ENCODE measurements around the gene IWS1. TPM values are rescaled to one million over a fixed set of nuclear protein-coding genes. Genes with fewer than 3 reads are reported as not detected.

IWS1 gene
- total RNA-seq, 1 experiment from 2014 or later, result 70.5 TPM

DNA sequence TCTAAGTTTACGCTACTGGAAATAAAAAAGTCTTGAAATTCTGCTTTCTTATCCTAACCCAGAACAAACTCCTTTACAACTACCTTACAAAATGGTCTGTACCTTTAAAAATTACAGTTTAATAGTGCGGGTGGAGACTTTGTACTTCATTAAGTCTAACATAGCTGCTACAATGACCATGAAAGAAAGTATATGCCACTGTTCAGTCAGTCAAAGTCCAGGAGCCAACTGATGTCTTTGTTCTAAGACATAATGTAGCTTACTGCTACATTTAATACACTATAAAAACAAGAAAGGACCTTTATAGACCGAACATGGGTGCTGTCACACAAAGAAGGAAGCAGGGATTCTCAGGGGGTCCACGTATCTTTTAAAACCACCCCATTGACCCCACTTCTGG lies 36.0 kb downstream of the IWS1 start:
- Mint-ChIP-seq H3K36me3 (peaks cover 83% of the 10 kb centered on the region), H3K4me3 (no peak overlapping the region), H3K9me3 (no peaks in the 10 kb centered on the region), H3K4me1 (no peaks in the 10 kb centered on the region), H3K27me3 (ENCODE audit: low read depth) (no peaks in the 10 kb centered on the region), H3K27ac (no peak overlapping the region)
- POLR2A ChIA-PET, result no interaction called here
- CTCF ChIA-PET, result interaction anchor here (1.4 kb wide), 1 partner anchor 101 kb away, joined by 5 read pairs; no protein-coding TSS in a partner anchor
- TF ChIP-seq, protein P1, sequence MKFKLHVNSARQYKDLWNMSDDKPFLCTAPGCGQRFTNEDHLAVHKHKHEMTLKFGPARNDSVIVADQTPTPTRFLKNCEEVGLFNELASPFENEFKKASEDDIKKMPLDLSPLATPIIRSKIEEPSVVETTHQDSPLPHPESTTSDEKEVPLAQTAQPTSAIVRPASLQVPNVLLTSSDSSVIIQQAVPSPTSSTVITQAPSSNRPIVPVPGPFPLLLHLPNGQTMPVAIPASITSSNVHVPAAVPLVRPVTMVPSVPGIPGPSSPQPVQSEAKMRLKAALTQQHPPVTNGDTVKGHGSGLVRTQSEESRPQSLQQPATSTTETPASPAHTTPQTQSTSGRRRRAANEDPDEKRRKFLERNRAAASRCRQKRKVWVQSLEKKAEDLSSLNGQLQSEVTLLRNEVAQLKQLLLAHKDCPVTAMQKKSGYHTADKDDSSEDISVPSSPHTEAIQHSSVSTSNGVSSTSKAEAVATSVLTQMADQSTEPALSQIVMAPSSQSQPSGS (CRISPR knock-in tag; IDR thresholded peaks at IDR 0.05; ENCODE audit: borderline replicate concordance, low read depth), result no peak
- TF ChIP-seq ETV6 (CRISPR knock-in tag; IDR thresholded peaks at IDR 0.05), result no peak
- TF ChIP-seq ZNF121 (CRISPR knock-in tag; IDR thresholded peaks at IDR 0.05), result no peak
- TF ChIP-seq ZNF512 (CRISPR knock-in tag; IDR thresholded peaks at IDR 0.05; ENCODE audit: borderline replicate concordance), result no peak
- no peak for TF ChIP-seq FOXP1 (CRISPR knock-in tag; IDR thresholded peaks at IDR 0.05; ENCODE audit: borderline replicate concordance)
- TF ChIP-seq, protein P2, sequence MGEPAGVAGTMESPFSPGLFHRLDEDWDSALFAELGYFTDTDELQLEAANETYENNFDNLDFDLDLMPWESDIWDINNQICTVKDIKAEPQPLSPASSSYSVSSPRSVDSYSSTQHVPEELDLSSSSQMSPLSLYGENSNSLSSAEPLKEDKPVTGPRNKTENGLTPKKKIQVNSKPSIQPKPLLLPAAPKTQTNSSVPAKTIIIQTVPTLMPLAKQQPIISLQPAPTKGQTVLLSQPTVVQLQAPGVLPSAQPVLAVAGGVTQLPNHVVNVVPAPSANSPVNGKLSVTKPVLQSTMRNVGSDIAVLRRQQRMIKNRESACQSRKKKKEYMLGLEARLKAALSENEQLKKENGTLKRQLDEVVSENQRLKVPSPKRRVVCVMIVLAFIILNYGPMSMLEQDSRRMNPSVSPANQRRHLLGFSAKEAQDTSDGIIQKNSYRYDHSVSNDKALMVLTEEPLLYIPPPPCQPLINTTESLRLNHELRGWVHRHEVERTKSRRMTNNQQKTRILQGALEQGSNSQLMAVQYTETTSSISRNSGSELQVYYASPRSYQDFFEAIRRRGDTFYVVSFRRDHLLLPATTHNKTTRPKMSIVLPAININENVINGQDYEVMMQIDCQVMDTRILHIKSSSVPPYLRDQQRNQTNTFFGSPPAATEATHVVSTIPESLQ (CRISPR knock-in tag; IDR thresholded peaks at IDR 0.05), result no peak
- no peak for TF ChIP-seq CTCF (IDR thresholded peaks at IDR 0.05)
- no peak for TF ChIP-seq ZNF532 (CRISPR knock-in tag; IDR thresholded peaks at IDR 0.05; ENCODE audit: borderline replicate concordance)
- TF ChIP-seq CREM (CRISPR knock-in tag; IDR thresholded peaks at IDR 0.05), result no peak
- no peak for TF ChIP-seq ZNF317 (CRISPR knock-in tag; IDR thresholded peaks at IDR 0.05; ENCODE audit: borderline replicate concordance, low read depth)
- DNase-seq (ENCODE audit: low spot score) (no peak), ATAC-seq (no peak)

DNA sequence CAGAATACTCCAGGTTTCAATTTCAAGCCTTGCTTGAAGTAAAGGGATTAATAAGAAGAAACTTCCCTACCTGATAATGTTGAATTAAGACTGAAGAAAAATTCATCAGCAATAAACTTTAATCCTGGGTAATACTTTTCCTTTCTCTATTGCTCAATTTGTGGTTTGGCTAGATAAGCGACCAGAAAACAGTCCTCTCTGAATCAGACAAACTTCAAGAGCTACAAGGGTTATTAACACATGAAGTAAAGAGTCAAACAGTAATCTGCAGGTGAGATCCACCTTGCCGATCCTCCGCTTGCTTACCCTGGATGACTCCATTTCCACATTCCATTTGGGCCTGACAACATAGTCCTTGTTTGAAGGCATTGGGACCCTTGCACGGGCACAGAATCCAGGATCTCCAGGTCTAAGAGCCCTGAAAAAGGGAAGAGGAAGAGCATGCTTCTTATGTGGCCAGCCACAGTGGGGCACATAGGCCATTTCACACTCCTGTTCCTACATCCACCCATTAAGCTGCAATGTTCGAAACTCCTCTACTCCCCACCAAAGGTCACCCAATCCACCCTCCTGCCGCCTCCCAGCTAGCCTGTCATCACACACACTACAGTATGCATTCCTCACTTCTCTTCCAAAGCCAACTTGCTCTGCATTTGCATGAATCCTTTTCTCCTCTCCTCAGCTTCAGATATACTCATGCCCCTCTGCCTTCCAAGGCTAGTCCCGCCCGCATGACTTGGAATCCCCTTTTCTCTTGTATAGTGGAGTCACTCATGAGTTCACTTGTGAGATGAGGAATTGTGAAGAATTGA lies 39.8 kb downstream of the IWS1 start:
- no peak overlapping the region for H3K4me3 Mint-ChIP-seq
- ChIA-PET CTCF (no interaction called here), POLR2A (no interaction called here)
- H3K36me3 Mint-ChIP-seq, result peaks cover 79% of the 10 kb centered on the region
- H3K4me1 Mint-ChIP-seq, result peaks cover 12% of the 10 kb centered on the region
- H3K27ac Mint-ChIP-seq, result 0 out of 2 replicates have a peak overlapping the region, but pooled peaks have one; percentile 13
- no peak for ATAC-seq
- no peaks in the 10 kb centered on the region for H3K9me3 Mint-ChIP-seq
- no peak for DNase-seq (ENCODE audit: low spot score)
- H3K27me3 Mint-ChIP-seq (ENCODE audit: low read depth), result no peaks in the 10 kb centered on the region
- no peak for TF ChIP-seq CBFB (CRISPR knock-in tag; IDR thresholded peaks at IDR 0.05; ENCODE audit: low read depth)
- TF ChIP-seq, protein P3, sequence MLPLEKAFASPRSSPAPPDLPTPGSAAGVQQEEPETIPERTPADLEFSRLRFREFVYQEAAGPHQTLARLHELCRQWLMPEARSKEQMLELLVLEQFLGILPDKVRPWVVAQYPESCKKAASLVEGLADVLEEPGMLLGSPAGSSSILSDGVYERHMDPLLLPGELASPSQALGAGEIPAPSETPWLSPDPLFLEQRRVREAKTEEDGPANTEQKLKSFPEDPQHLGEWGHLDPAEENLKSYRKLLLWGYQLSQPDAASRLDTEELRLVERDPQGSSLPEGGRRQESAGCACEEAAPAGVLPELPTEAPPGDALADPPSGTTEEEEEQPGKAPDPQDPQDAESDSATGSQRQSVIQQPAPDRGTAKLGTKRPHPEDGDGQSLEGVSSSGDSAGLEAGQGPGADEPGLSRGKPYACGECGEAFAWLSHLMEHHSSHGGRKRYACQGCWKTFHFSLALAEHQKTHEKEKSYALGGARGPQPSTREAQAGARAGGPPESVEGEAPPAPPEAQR (CRISPR knock-in tag; IDR thresholded peaks at IDR 0.05), result no peak
- TF ChIP-seq HMGXB4 (CRISPR knock-in tag; IDR thresholded peaks at IDR 0.05), result no peak
- no peak for TF ChIP-seq NFATC4 (CRISPR knock-in tag; IDR thresholded peaks at IDR 0.05)
- TF ChIP-seq, protein P4, sequence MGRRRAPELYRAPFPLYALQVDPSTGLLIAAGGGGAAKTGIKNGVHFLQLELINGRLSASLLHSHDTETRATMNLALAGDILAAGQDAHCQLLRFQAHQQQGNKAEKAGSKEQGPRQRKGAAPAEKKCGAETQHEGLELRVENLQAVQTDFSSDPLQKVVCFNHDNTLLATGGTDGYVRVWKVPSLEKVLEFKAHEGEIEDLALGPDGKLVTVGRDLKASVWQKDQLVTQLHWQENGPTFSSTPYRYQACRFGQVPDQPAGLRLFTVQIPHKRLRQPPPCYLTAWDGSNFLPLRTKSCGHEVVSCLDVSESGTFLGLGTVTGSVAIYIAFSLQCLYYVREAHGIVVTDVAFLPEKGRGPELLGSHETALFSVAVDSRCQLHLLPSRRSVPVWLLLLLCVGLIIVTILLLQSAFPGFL (CRISPR knock-in tag; IDR thresholded peaks at IDR 0.05; ENCODE audit: borderline replicate concordance), result no peak
